ENCODE data around the gene PLIN4. TPM values are rescaled to one million over a fixed set of nuclear protein-coding genes. Genes with fewer than 3 reads are reported as not detected.

PLIN4 gene
- total RNA-seq, 1 donor from 2014 or later = 0.96 TPM

DNA sequence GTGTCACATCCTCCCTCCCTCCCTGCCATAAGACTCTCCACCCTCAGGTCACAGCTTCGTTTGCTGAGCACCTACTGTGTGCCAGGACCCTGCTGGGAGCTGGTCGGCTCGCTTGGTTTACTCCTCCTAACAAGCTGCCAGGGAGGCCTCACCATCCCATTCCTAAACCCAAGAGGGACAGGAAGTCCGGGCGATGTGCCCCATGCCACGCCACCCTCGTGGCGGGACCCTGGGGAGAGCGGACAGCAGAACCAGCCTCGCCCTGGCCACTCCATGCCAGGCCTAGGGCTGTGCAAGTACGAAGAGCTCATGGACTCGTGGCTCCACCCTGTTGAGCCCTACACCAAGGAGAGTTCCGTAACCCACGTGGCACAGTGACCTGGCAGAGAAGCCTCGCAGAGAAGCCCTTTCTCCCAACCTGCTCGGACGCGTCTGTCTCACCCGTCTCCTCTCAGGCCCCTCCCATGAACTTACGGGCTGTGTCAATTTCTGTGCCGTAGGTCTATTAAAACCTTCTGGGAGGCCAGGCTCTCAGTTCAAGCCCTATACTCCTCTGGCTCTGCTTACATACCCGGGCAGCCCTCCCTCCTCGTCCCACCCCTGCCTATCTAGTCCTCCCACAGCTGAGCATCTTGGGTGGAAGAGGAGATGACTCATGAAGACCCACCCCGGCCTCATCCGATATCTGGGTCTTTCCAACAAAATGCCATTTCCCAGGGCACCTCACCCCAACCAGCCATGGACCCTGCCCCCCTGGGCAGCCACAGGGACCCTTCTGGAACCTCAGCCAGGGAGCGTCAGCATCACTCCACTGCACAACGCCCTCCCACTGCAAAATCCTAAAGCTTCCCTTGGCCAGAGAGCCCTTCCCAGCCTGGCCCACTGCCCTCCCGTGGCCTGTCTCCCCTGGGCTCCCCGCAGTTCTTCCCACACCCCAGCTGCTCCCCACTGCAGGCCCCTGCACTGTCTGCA is 63.3 kb downstream of the PLIN4 start:
- ATAC-seq = peak; percentile 77

DNA sequence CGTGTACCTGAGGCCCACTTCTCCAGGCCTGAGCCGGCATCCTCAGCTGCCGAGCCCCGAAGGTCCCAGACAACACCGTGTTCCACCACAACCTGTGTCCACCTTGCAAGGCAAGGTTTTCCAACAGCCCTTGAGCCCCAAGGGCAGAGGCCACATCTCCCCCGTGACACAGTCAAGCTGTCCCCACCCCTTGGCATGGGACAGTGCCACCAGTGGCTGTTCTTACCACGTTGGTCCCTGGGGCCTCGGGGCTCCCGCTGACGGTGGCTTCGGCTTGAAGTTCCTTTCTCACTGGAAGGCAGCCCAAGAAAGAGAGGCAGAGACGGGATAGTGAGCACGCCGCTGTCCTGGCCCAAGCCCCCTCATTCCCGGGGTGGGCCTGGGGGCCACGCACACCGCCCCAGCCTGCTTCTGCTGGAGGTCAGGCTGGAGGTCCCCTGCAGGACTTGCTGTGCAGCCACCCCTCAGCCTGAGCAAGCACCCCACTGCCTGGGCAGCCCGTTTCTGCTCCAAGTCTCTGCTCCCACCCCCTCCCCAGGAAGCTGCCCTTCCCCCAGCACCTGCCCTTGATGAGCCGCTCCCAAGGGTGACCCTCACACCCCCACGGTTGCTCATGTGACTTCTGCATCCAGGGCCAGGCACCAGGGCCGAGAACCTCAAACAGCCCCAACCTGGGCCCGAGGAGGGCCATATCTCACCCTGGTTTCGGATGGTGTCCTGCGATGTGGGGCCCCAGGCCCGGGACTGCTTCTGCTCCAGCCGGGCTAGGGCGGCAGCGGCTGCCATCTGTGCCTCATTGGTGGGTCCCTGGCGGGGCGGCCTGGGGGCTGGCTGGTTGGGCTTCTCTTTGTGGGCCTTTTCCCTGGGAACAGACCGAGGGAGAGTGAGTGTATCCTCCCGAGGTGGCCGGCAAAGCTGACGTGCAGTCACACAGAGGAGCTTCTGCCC is 64.8 kb downstream of the PLIN4 start:
- ATAC-seq = no peak

DNA sequence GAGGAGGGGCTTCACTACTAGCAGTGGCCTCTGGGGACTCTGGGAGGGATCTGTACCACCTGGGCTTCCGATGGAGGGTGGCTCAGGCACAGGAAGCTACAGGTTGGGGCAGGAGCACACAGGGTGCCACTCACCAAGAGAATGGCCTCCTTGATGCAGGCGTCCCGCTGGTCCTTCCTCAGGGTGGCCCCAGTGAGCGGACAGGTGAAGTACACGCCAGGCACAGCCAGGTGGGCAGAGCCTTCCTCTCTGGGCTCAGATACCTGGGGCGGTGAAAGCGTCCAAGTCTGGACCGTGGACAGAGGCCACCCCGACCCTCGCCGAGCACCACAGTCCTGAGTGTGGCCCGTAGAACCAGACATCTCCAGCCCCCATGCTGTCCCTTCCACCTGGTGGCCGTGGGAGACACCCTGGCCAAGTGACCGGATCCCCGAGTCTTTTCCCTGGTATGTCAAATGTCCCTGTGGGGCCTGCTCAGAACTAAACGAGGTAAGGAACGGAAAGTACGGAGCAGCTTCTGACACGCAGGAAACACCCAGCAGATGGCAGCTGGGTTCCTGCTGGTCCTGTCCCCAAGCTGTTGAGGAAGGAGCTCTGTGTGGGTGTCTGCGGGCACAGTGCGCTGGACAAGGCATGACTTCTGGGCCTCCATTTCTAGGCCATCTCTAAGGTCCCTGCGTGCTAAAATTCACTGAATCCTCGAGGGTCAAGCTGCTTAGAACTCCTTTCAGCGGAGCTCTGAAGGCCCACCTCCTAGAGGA is 65.9 kb downstream of the PLIN4 start:
- no peak for ATAC-seq

Other genes with a start within 250 kb of the PLIN4 start
- not detected for gene SHD, start 239.2 kb downstream of the PLIN4 start, total RNA-seq
- gene TMIGD2, start 216.1 kb downstream of the PLIN4 start, total RNA-seq = 0.20 TPM
- gene FSD1, start 213.9 kb downstream of the PLIN4 start, total RNA-seq = 0.36 TPM
- 97.3 TPM for gene STAP2, start 179.7 kb downstream of the PLIN4 start, total RNA-seq
- 22.0 TPM for gene MPND, start 174.9 kb downstream of the PLIN4 start, total RNA-seq
- 114 TPM for gene SH3GL1, start 117.9 kb downstream of the PLIN4 start, total RNA-seq
- 17.3 TPM for gene CHAF1A, start 115.8 kb downstream of the PLIN4 start, total RNA-seq
- gene UBXN6, start 60.7 kb downstream of the PLIN4 start, total RNA-seq = 68.9 TPM
- gene HDGFL2, start 46.2 kb downstream of the PLIN4 start, total RNA-seq = 19.2 TPM
- gene PLIN5, start 16.7 kb upstream of the PLIN4 start, total RNA-seq = 2.4 TPM
- gene LRG1, start 21.6 kb upstream of the PLIN4 start, total RNA-seq = 24.9 TPM
- gene SEMA6B, start 41.2 kb upstream of the PLIN4 start, total RNA-seq = 2.0 TPM
- 8.1 TPM for gene TNFAIP8L1, start 121.0 kb upstream of the PLIN4 start, total RNA-seq
- 42.0 TPM for gene MYDGF, start 151.9 kb upstream of the PLIN4 start, total RNA-seq
- 28.0 TPM for gene DPP9, start 205.4 kb upstream of the PLIN4 start, total RNA-seq

Measured in esophagus mucosa (tissue), 1 donor.